ENCODE data around the gene ZAR1. TPM values are rescaled to one million over a fixed set of nuclear protein-coding genes. Genes with fewer than 3 reads are reported as not detected.

The ZAR1 gene
- total RNA-seq, 1 donor from 2014 or later: not detected

DNA sequence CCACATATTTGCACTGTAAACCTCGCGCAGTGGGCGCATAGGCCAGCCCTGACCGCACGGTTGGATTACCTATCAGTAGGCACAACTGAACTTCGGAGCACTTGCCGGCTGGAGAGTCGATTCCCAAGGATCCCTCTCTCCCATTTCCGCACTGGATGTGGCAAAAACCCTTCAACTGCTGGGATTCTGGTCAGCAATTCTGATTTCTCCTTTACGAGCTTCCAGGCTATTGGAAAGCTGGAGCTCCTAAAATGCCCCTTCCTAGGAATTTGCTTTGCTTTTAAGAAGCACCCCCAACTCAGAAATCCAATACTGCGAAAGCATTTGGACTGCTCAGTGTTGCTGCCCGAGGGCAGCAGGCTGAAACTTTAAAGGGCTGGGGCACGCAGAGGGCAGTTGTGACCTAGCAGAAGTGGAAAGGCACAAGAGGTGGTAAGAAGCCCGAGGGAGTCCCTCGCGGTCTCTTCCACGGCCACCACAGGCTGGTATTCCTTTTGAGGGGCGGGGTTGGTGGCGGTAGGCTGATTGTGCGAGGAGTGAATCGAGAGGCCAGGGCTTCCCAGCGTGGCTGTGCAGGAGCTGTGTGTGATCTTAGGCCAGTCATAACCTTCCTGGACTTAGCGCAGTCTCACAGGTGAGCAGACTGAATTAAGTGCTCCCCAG lies 1.6 kb downstream of the ZAR1 start:
- no peak for DNase-seq
- Histone ChIP-seq H3K4me3 (peak overlapping the region; percentile 63), H3K4me1 (peaks cover 16% of the 10 kb centered on the region), H3K9me3 (replicated peaks) (no peaks in the 10 kb centered on the region), H3K36me3 (no peaks in the 10 kb centered on the region), H3K27ac (replicated peaks) (no peak overlapping the region), H3K27me3 (ENCODE audit: low read depth) (peaks cover 54% of the 10 kb centered on the region)
- TF ChIP-seq, protein P1, sequence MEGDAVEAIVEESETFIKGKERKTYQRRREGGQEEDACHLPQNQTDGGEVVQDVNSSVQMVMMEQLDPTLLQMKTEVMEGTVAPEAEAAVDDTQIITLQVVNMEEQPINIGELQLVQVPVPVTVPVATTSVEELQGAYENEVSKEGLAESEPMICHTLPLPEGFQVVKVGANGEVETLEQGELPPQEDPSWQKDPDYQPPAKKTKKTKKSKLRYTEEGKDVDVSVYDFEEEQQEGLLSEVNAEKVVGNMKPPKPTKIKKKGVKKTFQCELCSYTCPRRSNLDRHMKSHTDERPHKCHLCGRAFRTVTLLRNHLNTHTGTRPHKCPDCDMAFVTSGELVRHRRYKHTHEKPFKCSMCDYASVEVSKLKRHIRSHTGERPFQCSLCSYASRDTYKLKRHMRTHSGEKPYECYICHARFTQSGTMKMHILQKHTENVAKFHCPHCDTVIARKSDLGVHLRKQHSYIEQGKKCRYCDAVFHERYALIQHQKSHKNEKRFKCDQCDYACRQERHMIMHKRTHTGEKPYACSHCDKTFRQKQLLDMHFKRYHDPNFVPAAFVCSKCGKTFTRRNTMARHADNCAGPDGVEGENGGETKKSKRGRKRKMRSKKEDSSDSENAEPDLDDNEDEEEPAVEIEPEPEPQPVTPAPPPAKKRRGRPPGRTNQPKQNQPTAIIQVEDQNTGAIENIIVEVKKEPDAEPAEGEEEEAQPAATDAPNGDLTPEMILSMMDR (IDR thresholded peaks at IDR 0.05; ENCODE audit: borderline replicate concordance): no peak
- intact Hi-C loops (cut with micrococcal nuclease): no loop called here

DNA sequence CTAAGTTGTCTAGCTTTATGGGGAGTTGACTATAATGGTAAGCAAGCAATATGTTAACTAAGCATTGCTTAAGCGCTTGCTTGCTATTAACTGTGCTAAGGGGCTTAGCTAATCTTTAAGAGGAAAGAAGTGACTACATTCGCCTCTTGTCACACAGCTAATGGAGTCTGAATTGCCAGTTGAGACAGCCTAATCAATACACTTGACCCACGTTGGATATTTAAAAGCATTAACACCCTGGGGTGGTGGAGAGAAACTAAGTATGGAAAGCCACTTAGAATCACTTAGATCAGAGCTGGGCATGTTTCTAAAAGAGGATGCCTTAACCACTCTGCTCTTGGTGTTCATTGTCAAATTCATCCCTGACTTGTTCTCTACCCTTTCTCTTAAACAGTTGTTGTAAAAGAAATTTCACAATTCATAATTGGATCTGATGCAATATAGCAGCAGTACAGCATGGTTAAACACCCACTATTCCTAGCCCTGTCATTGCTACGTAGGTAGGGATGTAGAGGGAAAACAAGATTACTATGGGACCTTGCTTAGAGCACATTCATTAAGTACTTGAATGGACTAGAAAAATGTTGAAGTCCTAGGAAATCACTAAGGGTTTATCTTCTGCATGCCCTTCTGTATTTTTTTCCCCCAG lies 3.5 kb downstream of the ZAR1 start:
- TF ChIP-seq, protein P1 (IDR thresholded peaks at IDR 0.05; ENCODE audit: borderline replicate concordance): no peak
- Histone ChIP-seq H3K4me3 (no peak overlapping the region), H3K4me1 (peaks cover 16% of the 10 kb centered on the region), H3K27ac (replicated peaks) (no peak overlapping the region), H3K36me3 (peaks cover 18% of the 10 kb centered on the region), H3K27me3 (ENCODE audit: low read depth) (peaks cover 35% of the 10 kb centered on the region), H3K9me3 (replicated peaks) (no peaks in the 10 kb centered on the region)
- DNase-seq: no peak
- intact Hi-C loops (cut with micrococcal nuclease): no loop called here

DNA sequence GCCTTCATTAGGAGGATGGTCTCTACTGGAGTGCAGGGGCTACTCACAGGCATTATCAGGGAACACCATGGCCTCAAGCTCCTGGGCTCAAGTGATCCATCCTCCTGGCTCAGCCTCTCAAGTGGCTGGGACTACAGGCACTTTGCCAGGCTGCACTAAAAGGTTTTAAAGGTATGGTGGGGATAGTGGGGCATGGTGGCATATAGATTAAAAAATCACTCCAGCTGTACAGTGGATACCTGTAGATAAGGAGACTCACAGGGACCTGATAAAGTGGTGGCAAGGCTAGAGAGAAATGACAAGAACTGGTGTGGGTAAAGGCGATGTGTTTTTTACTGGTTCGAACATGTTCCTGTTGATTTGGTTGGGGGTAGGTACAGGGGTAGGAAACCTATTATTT lies 5.9 kb downstream of the ZAR1 start:
- DNase-seq: no peak
- Histone ChIP-seq H3K36me3 (peaks cover 41% of the 10 kb centered on the region), H3K27ac (replicated peaks) (no peak overlapping the region), H3K4me3 (no peak overlapping the region), H3K4me1 (peaks cover 2% of the 10 kb centered on the region), H3K9me3 (replicated peaks) (no peaks in the 10 kb centered on the region), H3K27me3 (ENCODE audit: low read depth) (peaks cover 11% of the 10 kb centered on the region)
- intact Hi-C loops (cut with micrococcal nuclease): no loop called here
- TF ChIP-seq, protein P1 (IDR thresholded peaks at IDR 0.05; ENCODE audit: borderline replicate concordance): no peak

DNA sequence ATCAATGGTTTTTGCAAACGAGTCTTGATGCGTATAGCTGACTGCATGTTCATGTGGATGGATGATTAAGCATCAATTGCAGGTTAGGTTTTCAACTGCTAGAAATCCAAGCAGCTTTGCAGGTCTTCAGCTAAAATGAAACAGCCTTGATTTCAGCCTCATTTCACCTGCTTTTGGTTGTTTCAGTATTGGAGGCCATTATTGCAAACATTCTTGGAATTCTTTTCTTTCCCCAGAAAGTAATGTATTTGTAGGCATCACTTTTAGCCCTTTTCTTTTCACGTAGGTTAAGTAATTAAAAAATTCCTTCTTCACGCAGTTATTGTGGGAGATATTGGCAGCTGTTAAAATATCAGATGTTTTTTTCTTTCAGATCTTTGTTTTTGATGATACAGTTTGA lies 8.8 kb downstream of the ZAR1 start:
- Histone ChIP-seq H3K4me1 (no peaks in the 10 kb centered on the region), H3K9me3 (replicated peaks) (no peaks in the 10 kb centered on the region), H3K27me3 (ENCODE audit: low read depth) (no peaks in the 10 kb centered on the region), H3K4me3 (no peak overlapping the region), H3K36me3 (peaks cover 70% of the 10 kb centered on the region), H3K27ac (replicated peaks) (no peak overlapping the region)
- DNase-seq: no peak
- intact Hi-C loops (cut with micrococcal nuclease): no loop called here
- TF ChIP-seq, protein P1 (IDR thresholded peaks at IDR 0.05; ENCODE audit: borderline replicate concordance): no peak

DNA sequence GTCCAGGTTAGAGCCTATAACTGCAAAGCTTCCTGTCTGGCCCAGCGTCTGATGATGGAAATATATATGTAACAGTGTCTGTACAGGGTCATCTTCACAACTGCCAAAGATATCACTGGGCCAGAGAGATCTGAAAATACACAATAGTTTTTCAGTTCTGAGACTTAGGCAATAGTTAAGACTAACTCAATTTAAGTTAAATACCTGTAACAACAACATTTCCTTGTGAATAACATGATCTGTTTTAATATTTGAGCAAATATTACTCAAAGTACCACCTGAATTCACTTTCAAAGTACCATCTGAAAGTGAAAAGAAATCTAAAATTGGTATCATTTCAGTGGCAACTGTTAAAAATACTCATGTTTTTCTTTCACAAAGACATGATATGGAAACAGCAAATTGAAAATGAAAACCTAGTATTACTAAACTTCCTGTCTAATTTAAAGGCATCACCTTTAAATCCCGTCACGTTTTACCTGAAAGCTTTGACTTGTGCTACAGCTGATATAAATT lies 9.6 kb downstream of the ZAR1 start:
- DNase-seq: no peak
- Histone ChIP-seq H3K36me3 (peaks cover 77% of the 10 kb centered on the region), H3K4me3 (no peak overlapping the region), H3K4me1 (no peaks in the 10 kb centered on the region), H3K27ac (replicated peaks) (no peak overlapping the region), H3K9me3 (replicated peaks) (no peaks in the 10 kb centered on the region), H3K27me3 (ENCODE audit: low read depth) (no peaks in the 10 kb centered on the region)
- intact Hi-C loops (cut with micrococcal nuclease): no loop called here
- TF ChIP-seq, protein P1 (IDR thresholded peaks at IDR 0.05; ENCODE audit: borderline replicate concordance): no peak

All from left ventricle myocardium inferior (tissue), 1 donor.